ENCODE results near the gene SLC30A9. TPM values are rescaled to one million over a fixed set of nuclear protein-coding genes. Genes with fewer than 3 reads are reported as not detected.

The SLC30A9 gene
- polyA plus RNA-seq, 1 of the 3 experiments (the other 2 are of a cell fraction), result 34.2 TPM

- TF ChIP-seq RFX5 (IDR thresholded peaks at IDR 0.05; ENCODE audit: low read length) (no peak), SMC3 (IDR thresholded peaks at IDR 0.05; ENCODE audit: low read depth, low read length) (no peak), RCOR1 (IDR thresholded peaks at IDR 0.05; ENCODE audit: low read length) (no peak), NRF1 (IDR thresholded peaks at IDR 0.05; ENCODE audit: low read depth, low read length) (no peak), NFIC (IDR thresholded peaks at IDR 0.05; ENCODE audit: borderline replicate concordance) (no peak)
Measured at GRCh38 chr4:41943506-41943905, 46.8 kb upstream of the SLC30A9 start (continued).

GRCh38 chr4:41944089-41944488, 46.2 kb upstream of the SLC30A9 start:
- POLR2A ChIA-PET, result interaction anchor here (0.5 kb wide), 1 partner anchor 9 kb away, joined by 3 read pairs; no protein-coding TSS in a partner anchor
- Histone ChIP-seq H3K27ac (ENCODE audit: low read depth in 2 of 2, low read length in 1 of 2) (no peak overlapping the region), H3K4me2 (no peak overlapping the region), H3K9me2 (no peaks in the 10 kb centered on the region), H3K9me3 (no peaks in the 10 kb centered on the region), H2AFZ (ENCODE audit: low read depth) (no peak overlapping the region), H3K4me1 (ENCODE audit: control insufficient read depth in 1 of 2, insufficient read depth in 2 of 2, low read depth in 1 of 2, low read length in 1 of 2) (no peaks in the 10 kb centered on the region; a peak in 1 of 4 replicates), H3K4me3 (ENCODE audit: low read depth in 2 of 2, low read length in 1 of 2) (no peak overlapping the region), H3K36me3 (replicated peaks in 1 of 2; ENCODE audit: control insufficient read depth in 1 of 2, insufficient read depth in 2 of 2, low read length in 1 of 2) (peaks cover 84 to 89% of the 10 kb centered on the region in 2 experiments), H3K27me3 (ENCODE audit: insufficient read depth) (no peaks in the 10 kb centered on the region), H3K9ac (no peak overlapping the region), H3F3A (replicated peaks; ENCODE audit: insufficient read depth) (no peaks in the 10 kb centered on the region), H3K79me2 (ENCODE audit: insufficient read depth) (peaks cover 57% of the 10 kb centered on the region; the same call in 1 of the 2 replicates), H4K20me1 (ENCODE audit: insufficient read depth) (no peaks in the 10 kb centered on the region; the same call in 1 of the 2 replicates)
- CTCF ChIA-PET, result interaction anchor here (0.8 kb wide), 1 partner anchor 338 kb away, joined by 3 read pairs; no protein-coding TSS in a partner anchor
- DNase-seq, result no peak
- TF ChIP-seq ELF1 (IDR thresholded peaks at IDR 0.05) (no peak), REST (IDR thresholded peaks at IDR 0.05; ENCODE audit: low read depth, low read length) (no peak), CHD2 (IDR thresholded peaks at IDR 0.05; ENCODE audit: low read length, partially characterized antibody) (no peak), YY1 (IDR thresholded peaks at IDR 0.05; ENCODE audit: low read depth) (no peak)

GRCh38 chr4:41949531-41949930, 40.8 kb upstream of the SLC30A9 start:
- Histone ChIP-seq H3K4me3 (ENCODE audit: low read depth in 2 of 2, low read length in 1 of 2) (no peak overlapping the region), H4K20me1 (ENCODE audit: insufficient read depth) (no peaks in the 10 kb centered on the region), H3K36me3 (replicated peaks in 1 of 2; ENCODE audit: control insufficient read depth in 1 of 2, insufficient read depth in 2 of 2, low read length in 1 of 2) (peaks cover 78 to 94% of the 10 kb centered on the region in 2 experiments), H3K9ac (no peak overlapping the region), H3K27ac (ENCODE audit: low read depth in 2 of 2, low read length in 1 of 2) (no peak overlapping the region), H2AFZ (ENCODE audit: low read depth) (no peak overlapping the region), H3K9me2 (no peaks in the 10 kb centered on the region), H3K27me3 (ENCODE audit: insufficient read depth) (no peaks in the 10 kb centered on the region), H3K9me3 (no peaks in the 10 kb centered on the region), H3K4me1 (ENCODE audit: control insufficient read depth in 1 of 2, insufficient read depth in 2 of 2, low read depth in 1 of 2, low read length in 1 of 2) (no peaks in the 10 kb centered on the region; a peak in 1 of 4 replicates), H3K79me2 (ENCODE audit: insufficient read depth) (peaks cover 7% of the 10 kb centered on the region; the same call in 1 of the 2 replicates), H3F3A (replicated peaks; ENCODE audit: insufficient read depth) (no peaks in the 10 kb centered on the region), H3K4me2 (no peak overlapping the region)
- CTCF ChIA-PET, result interaction anchor here (0.8 to 1.2 kb wide), 3 partner anchors 8 to 331 kb away, joined by 3 read pairs; no protein-coding TSS in a partner anchor
- 90% methylated on average over 3 of the region's 3 CpGs for WGBS (ENCODE audit: low lambda C conversion rate)
- POLR2A ChIA-PET, result no interaction called here
- no peak for DNase-seq
- no peak for TF ChIP-seq MEF2A (IDR thresholded peaks at IDR 0.05; ENCODE audit: borderline replicate concordance, low read depth)
- no peak for TF ChIP-seq SIN3A (IDR thresholded peaks at IDR 0.05; ENCODE audit: borderline replicate concordance, low read depth, low read length)
- TF ChIP-seq ZBTB33 (IDR thresholded peaks at IDR 0.05; ENCODE audit: borderline replicate concordance, low read depth), result no peak
- no peak for TF ChIP-seq RFX5 (IDR thresholded peaks at IDR 0.05; ENCODE audit: low read length)
- TF ChIP-seq RAD21 (IDR thresholded peaks at IDR 0.05; ENCODE audit: low read length), result no peak
- no peak for TF ChIP-seq TCF12 (IDR thresholded peaks at IDR 0.05)
- TF ChIP-seq CHD2 (IDR thresholded peaks at IDR 0.05; ENCODE audit: low read length, partially characterized antibody), result no peak
- no peak for TF ChIP-seq NFIC (IDR thresholded peaks at IDR 0.05; ENCODE audit: borderline replicate concordance)

Measured in SK-N-SH (cell line).